GM23248 (cell line): ENCODE results near the gene C5orf58.

Experiments
- EZH2 ChIP-seq: fragments of 200-600 bp; sonication (generic); IDR thresholded peaks from 2 replicates; pipeline ENCODE4 v1.6.1; 2018; ENCODE audit warnings: antibody characterized with exemption, mild to moderate bottlenecking; ENCODE audit not compliant: insufficient read depth, poor library complexity, severe bottlenecking
- EZH2phosphoT487 ChIP-seq: fragments of 200-600 bp; sonication (generic); IDR thresholded peaks from 2 replicates; pipeline ENCODE4 v1.6.1; 2018; ENCODE audit warnings: antibody characterized with exemption, moderate library complexity, mild to moderate bottlenecking, low read depth; ENCODE audit not compliant: insufficient read depth

DNA sequence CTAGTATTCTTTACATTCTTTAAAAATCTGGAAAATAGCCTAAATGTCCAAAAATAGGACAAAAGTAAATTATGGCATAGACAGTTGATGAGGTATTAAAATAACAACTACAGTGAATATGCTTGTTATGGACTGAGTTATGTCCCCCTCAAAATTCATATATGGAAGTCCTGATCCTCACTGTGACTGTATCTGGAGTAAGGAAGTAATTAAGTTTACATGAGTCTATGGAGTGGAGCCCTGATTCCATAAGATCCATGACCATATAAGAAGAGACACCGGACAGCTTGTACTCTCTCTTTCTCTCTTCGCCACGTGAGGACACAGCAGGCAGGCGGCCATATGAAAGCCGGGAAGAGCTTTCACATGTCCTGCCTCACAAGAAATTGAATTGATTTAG, 28.6 kb upstream of the C5orf58 start:
- TF ChIP-seq EZH2 (no peak), EZH2phosphoT487 (no peak)
